Adipose tissue (tissue), 3 donors: ENCODE results near the gene STX16. TPM values are rescaled to one million over a fixed set of nuclear protein-coding genes. Genes with fewer than 3 reads are reported as not detected.
"Not testable (repeated sequence)": the region's sequence is repeated elsewhere in the genome, so short reads cannot be mapped to it uniquely, and the experiment has no call there.

Experiments
- H3K27ac ChIP-seq: one replicate; pipeline ENCODE4 v1.5.1; 2013; ENCODE audit warnings: low read depth, low read length
- WGBS, 3 donors: extraction: QIAGEN DNeasy Blood & Tissue Kit; methylation state at CpG; one replicate each; pipeline ENCODE4 v1.1.7; 2013; 5-methylcytosine and 5-hydroxymethylcytosine counted together
- polyA plus RNA-seq, 3 donors: library from polyadenylated mRNA; stranded (reverse); fragments of 200-250 nt; gene quantifications; one replicate each; pipeline ENCODE4 v1.2.3, GENCODE V29; 2013
- donor health status: healthy with polysubstance abuse.
- donor health status: Bipolar disorder and iron deficiency.
- donor health status: healthy.

STX16 gene
- polyA plus RNA-seq, 3 donors = 21.7 to 36.9 (median 35.9) TPM

DNA sequence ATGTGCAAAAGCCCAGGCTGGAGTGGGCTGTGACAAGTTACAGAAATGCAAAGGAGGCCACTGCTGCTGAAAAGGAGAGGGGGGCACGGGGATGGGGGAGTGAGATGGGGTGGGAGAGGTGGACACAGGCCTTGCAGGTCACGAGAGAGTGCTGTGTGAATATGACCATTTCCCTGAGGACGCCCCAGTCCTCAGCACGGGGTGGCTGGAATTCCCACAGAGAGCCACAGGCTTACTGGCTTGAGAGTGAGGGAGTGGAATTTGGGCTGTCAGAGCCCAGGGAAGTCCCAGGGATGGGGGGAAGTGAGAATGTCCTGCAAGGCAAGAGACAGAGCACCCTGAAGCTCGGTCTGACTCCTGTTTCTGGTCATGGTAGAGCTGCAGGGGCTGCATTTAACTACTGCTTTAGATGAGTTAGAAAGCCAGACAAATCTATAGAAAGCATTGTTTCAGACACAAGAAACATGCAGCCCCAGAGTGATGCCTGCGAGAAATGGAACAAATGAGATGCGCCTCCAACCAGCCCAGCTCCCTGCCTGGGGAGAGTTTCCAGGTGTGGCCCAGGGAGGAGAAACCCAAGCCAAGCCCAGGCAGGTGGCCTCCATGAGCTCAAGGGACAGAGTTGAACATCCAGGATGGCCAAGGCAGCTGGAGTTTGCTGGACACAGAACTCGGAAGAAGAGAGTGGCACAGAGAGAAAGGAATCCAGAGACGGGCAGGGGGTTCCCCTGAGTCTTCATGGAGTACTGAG lies 72.0 kb downstream of the STX16 start:
- no peak overlapping the region for H3K27ac ChIP-seq
- WGBS, 3 donors = 70 to 75% (median 75%) methylated on average over 9 of the region's 9 CpGs

- WGBS, 3 donors = 66 to 95% (median 90%) methylated on average over 3 of the region's 3 CpGs
- H3K27ac ChIP-seq = no peak overlapping the region
These were observed 72.5 kb downstream of the STX16 start for GRCh38 chr20:58723628-58723984.

DNA sequence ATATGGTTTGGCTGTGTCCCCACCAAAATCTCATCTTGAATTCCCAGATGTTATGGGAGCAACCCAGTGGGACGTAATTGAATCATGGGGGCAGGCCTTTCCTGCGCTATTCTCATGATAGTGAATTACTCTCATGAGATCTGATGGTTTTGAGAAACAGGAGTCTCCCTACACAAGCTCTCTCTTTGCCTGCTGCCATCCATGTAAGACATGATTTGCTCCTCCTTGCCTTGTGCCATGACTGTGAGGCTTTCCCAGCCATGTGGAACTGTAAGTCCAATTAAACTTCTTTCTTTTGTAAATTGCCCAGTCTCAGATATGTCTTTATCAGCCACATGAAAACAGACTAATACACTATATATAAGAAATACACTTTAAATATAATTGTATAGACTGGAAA lies 75.1 kb downstream of the STX16 start:
- not testable (repeated sequence) for H3K27ac ChIP-seq
- 75 to 91% (median 87%) methylated on average over 2 of the region's 2 CpGs for WGBS, 3 donors

Other genes starting within 250 kb of the STX16 start
- under 1 TPM; 0.22 to 0.39 (median 0.30) TPM for gene APCDD1L, start 135.9 kb upstream of the STX16 start, polyA plus RNA-seq
- 10 to 100 TPM; 25.9 to 48.6 (median 33.4) TPM for gene NPEPL1, start 41.5 kb downstream of the STX16 start, polyA plus RNA-seq
- under 1 TPM; 0.12 to 0.60 (median 0.34) TPM for gene GNAS-AS1, start 199.6 kb downstream of the STX16 start, polyA plus RNA-seq
- gene GNAS, start 201.4 kb downstream of the STX16 start, polyA plus RNA-seq = 100 to 1,000 TPM; 496 to 977 (median 949) TPM